ENCODE results near the gene MYH3.

MYH3 gene

DNA sequence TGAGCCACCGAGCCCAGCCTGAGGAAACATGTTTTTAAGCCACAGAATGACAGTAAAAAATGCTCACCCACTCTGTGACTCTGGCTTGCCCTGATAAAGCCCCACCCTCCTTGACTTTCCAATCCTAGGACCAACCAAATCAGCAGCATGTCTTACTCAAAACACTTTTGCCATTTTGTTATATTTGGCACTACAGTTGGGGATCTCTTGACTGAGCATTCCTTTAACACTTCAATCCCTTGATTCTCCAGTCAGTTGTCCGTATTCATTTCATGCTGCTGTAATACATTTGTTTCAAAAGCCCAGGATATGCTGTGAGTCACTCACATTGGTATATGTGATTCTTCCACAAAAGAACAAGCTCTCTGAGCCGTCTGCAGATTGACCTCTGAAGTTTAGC lies 8.2 kb downstream of the MYH3 start:
- no peak for DNase-seq

DNA sequence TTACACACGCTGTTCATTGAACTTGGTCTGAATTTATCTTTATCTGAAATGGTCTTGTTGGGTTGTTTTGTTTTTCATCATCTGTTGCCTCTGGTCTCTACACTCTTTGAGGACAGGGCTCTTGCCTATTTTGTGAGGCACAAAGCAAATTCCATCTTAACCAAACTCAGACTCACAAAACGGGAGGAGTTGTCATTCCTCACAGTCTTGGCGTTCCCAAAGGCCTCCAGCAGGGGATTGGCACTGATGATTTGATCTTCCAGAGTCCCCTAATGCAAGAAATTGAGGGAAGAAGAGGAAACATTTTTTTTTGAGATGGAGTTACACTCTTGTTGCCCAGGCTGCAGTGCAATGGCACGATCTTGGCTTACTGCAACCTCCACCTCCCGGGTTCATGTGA lies 8.7 kb downstream of the MYH3 start:
- DNase-seq: no peak

GRCh38 chr17:10646392-10646990 lies 10.6 kb downstream of the MYH3 start:
- peak; percentile 75 for DNase-seq

GRCh38 chr17:10640475-10640874 lies 16.6 kb downstream of the MYH3 start:
- no peak for DNase-seq

DNA sequence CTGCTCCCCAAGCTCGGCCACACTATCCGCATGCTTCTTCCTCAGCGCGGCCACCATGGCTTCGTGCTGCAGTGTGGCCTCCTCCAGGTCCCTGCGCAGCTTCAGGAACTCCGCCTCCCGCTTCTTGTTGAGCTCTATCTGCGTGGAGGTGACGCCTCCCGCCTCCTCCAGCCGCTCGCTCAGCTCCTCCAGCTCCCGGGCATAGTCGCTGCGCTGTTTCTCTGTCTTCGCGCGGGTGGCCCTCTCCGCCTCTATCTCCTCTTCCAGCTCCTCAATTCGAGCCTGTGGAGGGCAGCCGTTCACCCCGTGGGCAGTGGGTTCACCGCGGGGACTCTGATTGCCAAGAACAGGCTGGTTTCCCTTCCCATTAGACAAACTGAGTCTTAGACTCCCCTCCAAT lies 19.0 kb downstream of the MYH3 start:
- DNase-seq: no peak

GRCh38 chr17:10635290-10635689 lies 21.8 kb downstream of the MYH3 start:
- no peak for DNase-seq

DNA sequence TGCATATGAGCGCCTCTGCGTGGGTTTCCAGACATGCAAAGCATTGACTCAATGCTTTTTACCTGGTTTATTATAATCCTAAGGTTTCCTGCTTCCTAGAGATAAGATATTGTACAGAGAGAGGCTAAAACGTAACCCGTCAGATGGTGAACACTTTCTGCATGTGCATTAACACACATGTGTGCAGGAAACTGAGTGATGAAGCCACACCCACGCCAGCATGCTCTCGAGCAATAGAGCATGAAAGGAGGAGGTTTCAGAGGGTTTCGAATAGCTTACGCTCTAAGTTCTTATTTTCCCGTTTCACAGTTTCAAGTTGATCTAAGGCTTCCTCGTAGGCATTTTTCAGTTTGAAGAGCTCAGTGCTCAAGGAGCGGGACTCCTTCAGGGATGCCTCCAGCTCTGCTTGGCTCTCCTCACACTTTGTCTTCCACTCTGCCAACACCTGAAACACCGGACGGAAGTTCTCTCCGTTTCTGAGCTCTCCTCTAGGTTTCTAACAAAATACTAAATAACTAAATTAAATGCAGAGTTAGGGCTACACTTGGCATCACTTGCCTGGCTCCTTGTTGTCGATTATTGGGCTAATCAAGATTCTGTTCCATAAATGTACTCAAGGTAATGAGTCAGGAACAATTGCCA lies 23.2 kb downstream of the MYH3 start:
- DNase-seq: no peak

DNA sequence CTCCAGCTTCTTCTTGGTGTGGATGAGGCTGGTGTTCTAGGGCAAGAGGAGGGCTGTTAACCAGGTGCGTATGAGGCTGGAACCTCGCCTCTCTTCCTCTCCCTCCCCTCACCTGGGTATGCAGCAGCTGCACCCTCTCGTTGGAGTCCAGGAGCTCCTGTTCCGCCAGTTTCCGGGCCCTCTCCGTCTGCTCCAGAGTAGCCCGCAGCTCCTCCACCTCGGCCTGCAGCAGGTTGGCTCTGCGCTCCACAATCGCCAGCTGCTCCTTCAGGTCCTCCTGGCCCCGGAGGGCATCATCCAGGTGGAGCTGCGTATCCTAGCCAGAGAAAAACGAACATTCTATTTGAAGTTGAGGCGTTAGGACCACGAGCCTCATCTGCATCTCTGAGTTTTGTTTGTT lies 25.4 kb downstream of the MYH3 start:
- no peak for DNase-seq

GRCh38 chr17:10631048-10631700 lies 25.9 kb downstream of the MYH3 start:
- DNase-seq: no peak

GRCh38 chr17:10629706-10630105 lies 27.4 kb downstream of the MYH3 start:
- no peak for DNase-seq

GRCh38 chr17:10628756-10629155 lies 28.4 kb downstream of the MYH3 start:
- no peak for DNase-seq

GRCh38 chr17:10626390-10626789 lies 30.7 kb downstream of the MYH3 start:
- no peak for DNase-seq

DNA sequence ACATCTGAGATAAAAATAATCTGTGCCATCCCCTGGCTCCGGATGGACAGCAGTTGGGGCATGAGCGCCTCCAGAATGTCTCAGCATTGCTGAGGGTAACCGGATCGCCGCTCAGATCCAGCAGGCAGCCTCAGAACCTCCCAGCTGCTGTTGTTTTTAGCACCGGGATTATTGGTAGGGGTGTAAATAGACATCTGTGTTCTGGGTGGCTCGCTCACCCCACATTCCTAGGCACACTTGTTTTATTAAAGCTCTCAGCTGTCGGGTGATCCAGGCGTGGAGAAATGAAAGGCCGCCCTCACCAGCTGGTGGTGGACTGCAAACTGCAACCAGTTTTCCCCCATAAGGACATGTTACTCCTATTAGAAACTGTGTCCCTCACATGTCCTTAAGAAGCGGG lies 32.1 kb downstream of the MYH3 start:
- DNase-seq: no peak

DNA sequence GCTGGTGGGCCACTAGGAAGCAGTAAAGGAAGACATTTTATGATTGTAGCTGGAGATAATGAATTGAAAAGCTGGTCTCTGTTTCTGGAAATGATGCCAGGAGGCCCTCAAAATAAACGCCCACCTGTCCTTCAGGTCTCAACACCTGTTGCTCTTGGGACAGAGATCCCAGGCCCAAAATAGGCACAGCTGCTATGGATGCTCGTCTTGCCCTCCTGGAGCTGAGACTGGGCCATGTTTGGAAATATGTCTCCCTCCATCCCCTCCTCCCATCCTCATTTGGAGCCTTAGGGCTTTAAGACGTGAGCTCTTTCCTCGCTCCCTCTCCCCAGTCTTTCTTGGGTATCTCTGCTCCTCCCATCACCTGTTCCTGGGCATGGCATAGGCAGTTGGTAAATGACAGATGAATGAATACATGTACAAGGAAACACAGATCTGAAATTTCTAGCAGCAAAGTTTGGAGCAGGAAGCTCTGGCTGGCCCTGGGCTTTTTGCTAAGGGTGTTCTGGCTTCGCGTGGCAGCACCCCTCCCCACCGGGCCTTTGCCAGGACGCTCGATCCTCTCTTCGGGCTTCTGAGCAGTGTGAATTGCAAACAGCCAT lies 33.3 kb downstream of the MYH3 start:
- DNase-seq: no peak

DNA sequence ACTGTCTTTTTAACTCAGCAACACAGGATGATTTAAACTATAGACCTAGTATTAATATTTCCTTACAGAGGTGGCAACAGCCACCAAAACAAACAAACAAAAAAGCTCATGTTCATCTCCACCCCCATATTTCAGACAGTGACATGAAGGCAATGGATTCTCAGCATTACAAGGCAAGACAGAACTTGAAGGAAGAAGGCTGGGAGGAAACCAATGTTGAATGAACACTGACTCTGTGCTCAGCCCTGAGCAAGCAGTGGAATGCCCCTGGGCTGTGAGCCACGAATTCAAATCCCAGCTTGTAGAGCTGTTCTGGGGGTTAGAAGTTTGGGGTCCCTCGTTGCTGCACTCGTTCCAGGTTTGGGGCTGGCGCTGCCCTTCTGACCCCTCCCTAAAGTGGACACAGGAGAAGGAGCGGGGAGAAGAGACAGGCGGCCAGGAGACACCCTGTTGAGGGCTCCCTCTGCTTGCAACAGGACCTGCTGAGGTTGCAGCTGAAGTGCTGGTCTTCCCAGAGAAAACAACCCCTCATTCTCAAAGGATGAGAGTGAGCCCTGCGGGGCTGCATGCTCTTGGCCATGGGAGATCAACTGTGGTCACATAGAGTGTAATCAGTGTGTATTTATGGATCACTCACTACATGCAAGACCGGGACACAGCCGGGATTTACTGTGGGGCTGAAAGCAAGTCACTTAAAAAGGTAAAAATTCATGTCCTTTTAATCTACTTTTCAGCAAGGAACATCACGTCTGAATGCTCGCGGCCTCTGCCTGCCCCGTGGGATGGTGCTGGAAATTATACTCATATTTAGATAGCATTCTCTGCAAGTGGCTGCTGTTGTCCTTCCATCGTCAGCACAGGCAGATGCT lies 34.3 kb downstream of the MYH3 start:
- no peak for DNase-seq

GRCh38 chr17:10621397-10621796 lies 35.7 kb downstream of the MYH3 start:
- DNase-seq: no peak

DNA sequence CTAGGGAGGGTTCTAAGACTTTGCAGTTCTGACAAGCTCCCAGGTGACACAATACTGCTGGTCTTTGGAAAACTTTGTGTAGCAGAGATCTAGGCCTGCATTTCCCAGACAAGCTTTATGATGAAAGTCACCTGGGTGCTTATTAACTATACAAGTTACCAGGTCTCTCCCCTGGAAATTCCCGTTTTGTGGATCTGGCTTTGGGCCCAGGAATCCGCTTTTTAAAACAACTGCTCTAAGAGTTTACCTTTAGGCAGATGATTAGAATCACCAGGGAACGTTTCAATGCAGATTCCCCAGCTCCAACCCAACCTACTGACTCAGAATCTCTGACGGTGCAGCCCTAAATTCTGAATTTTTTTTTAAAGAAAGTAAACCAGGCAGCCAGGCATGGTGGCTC lies 36.3 kb downstream of the MYH3 start:
- DNase-seq: no peak

DNA sequence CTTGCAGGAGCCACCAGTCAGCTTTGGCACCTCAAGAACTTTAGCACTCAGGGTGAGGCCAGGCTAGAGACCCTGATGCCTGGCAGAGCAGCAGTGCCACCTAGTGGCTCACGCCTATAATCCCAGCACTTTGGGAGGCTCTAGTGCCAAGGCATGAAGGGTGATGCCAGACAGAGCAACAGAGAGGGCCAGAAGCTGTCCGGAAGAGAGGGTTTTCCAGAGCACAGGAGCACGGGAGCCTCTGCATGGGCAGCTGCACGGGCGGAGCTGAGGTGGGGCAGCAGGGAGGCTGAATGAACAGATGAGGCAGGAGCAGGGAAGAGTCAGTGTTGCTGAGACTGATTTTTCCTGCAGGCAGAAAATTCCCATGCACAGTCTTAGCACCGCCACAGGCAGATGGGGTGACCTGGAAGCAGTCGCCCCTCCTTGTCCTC lies 38.9 kb downstream of the MYH3 start:
- peak; percentile 52 for DNase-seq

GRCh38 chr17:10617120-10617505 lies 40.0 kb downstream of the MYH3 start:
- no peak for DNase-seq

- DNase-seq: peak; percentile 67
These were observed 40.5 kb downstream of the MYH3 start for GRCh38 chr17:10616502-10617119.

GRCh38 chr17:10614536-10615155 lies 42.5 kb downstream of the MYH3 start:
- peak; percentile 17 for DNase-seq
